HepG2 (cell line): ENCODE data around the gene OARD1. TPM values are rescaled to one million over a fixed set of nuclear protein-coding genes. Genes with fewer than 3 reads are reported as not detected.

Source experiments
- BRCA1 ChIP-seq: sonication (generic); formaldehyde crosslinking; IDR thresholded peaks from 2 replicates; pipeline ENCODE4 v1.4.0; 2020; ENCODE audit warnings: missing genetic modification reagents
- CEBPG ChIP-seq: IDR thresholded peaks from 2 replicates; pipeline ENCODE4 v1.6.1; 2016
- DNMT3B ChIP-seq: conservative IDR thresholded peaks from 2 replicates; pipeline ENCODE4 v1.6.1; 2016; ENCODE audit warnings: missing biosample characterization, control low read depth
- DR1 ChIP-seq: sonication (generic); formaldehyde crosslinking; IDR thresholded peaks from 2 replicates; pipeline ENCODE4 v1.8.0; 2021; ENCODE audit warnings: mild to moderate bottlenecking, missing genetic modification reagents, inconsistent platforms
- GABPA ChIP-seq, 2 experiments: IDR thresholded peaks; 2 replicates each; pipeline ENCODE4 v1.6.1; 2011 to 2016; ENCODE audit warnings: low read depth in 2 of 2, low read length in 1 of 2, missing biosample characterization in 1 of 2, missing genetic modification characterization in 1 of 2
- HOMEZ ChIP-seq: IDR thresholded peaks from 2 replicates; pipeline ENCODE4 v1.6.1; 2016; ENCODE audit warnings: low read depth
- JUNB ChIP-seq: sonication (generic); formaldehyde crosslinking; IDR thresholded peaks from 2 replicates; pipeline ENCODE4 v1.8.0; 2022; ENCODE audit warnings: missing genetic modification reagents, mild to moderate bottlenecking, borderline replicate concordance
- KDM6A ChIP-seq: IDR thresholded peaks from 2 replicates; pipeline ENCODE4 v1.6.1; 2016; ENCODE audit warnings: low read depth
- NFE2L1 ChIP-seq: sonication (generic); formaldehyde crosslinking; IDR thresholded peaks from 2 replicates; pipeline ENCODE4 v1.4.0; 2020; ENCODE audit warnings: missing genetic modification reagents, mild to moderate bottlenecking, borderline replicate concordance
- NFIC ChIP-seq: IDR thresholded peaks from 2 replicates; pipeline ENCODE4 v1.6.1; 2012; ENCODE audit warnings: mild to moderate bottlenecking, low read length, inconsistent platforms
- NR1H2 ChIP-seq: sonication (generic); formaldehyde crosslinking; IDR thresholded peaks from 2 replicates; pipeline ENCODE4 v1.8.1; 2022; ENCODE audit warnings: low read depth, missing genetic modification reagents, borderline replicate concordance
- NR3C1 ChIP-seq: sonication (generic); formaldehyde crosslinking; IDR thresholded peaks from 2 replicates; pipeline ENCODE4 v1.4.0; 2020; ENCODE audit warnings: missing genetic modification reagents
- REPIN1 ChIP-seq: sonication (generic); formaldehyde crosslinking; IDR thresholded peaks from 2 replicates; pipeline ENCODE4 v1.8.0; 2022; ENCODE audit warnings: missing genetic modification reagents, low read depth, mild to moderate bottlenecking, borderline replicate concordance
- RXRA ChIP-seq: sonication (generic); formaldehyde crosslinking; IDR thresholded peaks from 2 replicates; pipeline ENCODE4 v1.5.1; 2020; ENCODE audit warnings: missing genetic modification reagents
- SIX4 ChIP-seq: sonication (generic); formaldehyde crosslinking; IDR thresholded peaks from 2 replicates; pipeline ENCODE4 v1.4.0; 2020; ENCODE audit warnings: missing genetic modification reagents
- SP2 ChIP-seq: sonication (generic); formaldehyde crosslinking; IDR thresholded peaks from 2 replicates; pipeline ENCODE4 v1.5.1; 2020; ENCODE audit warnings: mild to moderate bottlenecking, missing genetic modification reagents
- SP4 ChIP-seq: sonication (generic); formaldehyde crosslinking; IDR thresholded peaks from 2 replicates; pipeline ENCODE4 v1.8.1; 2023; ENCODE audit warnings: mild to moderate bottlenecking, missing genetic modification reagents
- SP5 ChIP-seq: IDR thresholded peaks from 2 replicates; pipeline ENCODE4 v1.6.1; 2016; ENCODE audit warnings: low read depth, borderline replicate concordance
- TIGD3 ChIP-seq: sonication (generic); formaldehyde crosslinking; IDR thresholded peaks from 2 replicates; pipeline ENCODE4 v1.5.1; 2020; ENCODE audit warnings: mild to moderate bottlenecking, missing genetic modification reagents, borderline replicate concordance
- TSC22D2 ChIP-seq: sonication (generic); formaldehyde crosslinking; IDR thresholded peaks from 2 replicates; pipeline ENCODE4 v1.5.1; 2020; ENCODE audit warnings: missing genetic modification reagents, mild to moderate bottlenecking, borderline replicate concordance
- ZNF207 ChIP-seq: fragments of 450-650 bp; IDR thresholded peaks from 2 replicates; pipeline ENCODE4 v1.6.1; 2016; ENCODE audit warnings: antibody characterized with exemption, borderline replicate concordance
- ZNF232 ChIP-seq: sonication (generic); formaldehyde crosslinking; IDR thresholded peaks from 2 replicates; pipeline ENCODE4 v1.4.0; 2020; ENCODE audit warnings: missing genetic modification reagents, borderline replicate concordance
- ZNF337 ChIP-seq: sonication (generic); formaldehyde crosslinking; IDR thresholded peaks from 2 replicates; pipeline ENCODE4 v1.5.1; 2020; ENCODE audit warnings: missing genetic modification reagents, low read depth, mild to moderate bottlenecking, borderline replicate concordance
- ZNF576 ChIP-seq: sonication (generic); formaldehyde crosslinking; IDR thresholded peaks from 2 replicates; pipeline ENCODE4 v1.4.0; 2020; ENCODE audit warnings: mild to moderate bottlenecking, missing genetic modification reagents
- ZNF644 ChIP-seq: IDR thresholded peaks from 2 replicates; pipeline ENCODE4 v1.6.1; 2016; ENCODE audit warnings: low read depth
- ZNF839 ChIP-seq: sonication (generic); formaldehyde crosslinking; IDR thresholded peaks from 2 replicates; pipeline ENCODE4 v1.4.0; 2020; ENCODE audit warnings: missing genetic modification reagents, mild to moderate bottlenecking, borderline replicate concordance
- polyA plus RNA-seq, 8 experiments: library from polyadenylated mRNA; depleted of rRNA in 3 of 8; stranded (reverse) in 7 of 8; unstranded in 1 of 8; fragments of >200 nt; fragmentation: Illumina TruSeq in 4 of 8; extraction: Trizol in 4 of 8; gene quantifications; 2 replicates each; pipeline versions ENCODE4 v1.2.1 to v1.2.3, GENCODE V29; 2011 to 2016; ENCODE audit warnings: low read depth in 4 of 8, missing spikeins in 1 of 8, mixed read lengths in 1 of 8; ENCODE audit not compliant: insufficient read depth in 1 of 8
- total RNA-seq, 5 experiments: library from RNA; depleted of rRNA; stranded (reverse); fragments of >200 nt; fragmentation: Illumina TruSeq; extraction: Trizol; gene quantifications; 2 replicates each; pipeline ENCODE4 v1.2.3, GENCODE V29; 2016; ENCODE audit warnings: low read depth in 1 of 5
- TF ChIP-seq, protein P1 (sequence below): sonication (generic); formaldehyde crosslinking; IDR thresholded peaks from 2 replicates; pipeline ENCODE4 v1.4.0; 2020; ENCODE audit warnings: missing genetic modification reagents

The OARD1 gene
- total and polyA plus RNA-seq, 2 of the 13 experiments (the other 11 are each of a cell fraction or from before 2014, with no cell fraction given): 18.4 to 49.0 TPM

DNA sequence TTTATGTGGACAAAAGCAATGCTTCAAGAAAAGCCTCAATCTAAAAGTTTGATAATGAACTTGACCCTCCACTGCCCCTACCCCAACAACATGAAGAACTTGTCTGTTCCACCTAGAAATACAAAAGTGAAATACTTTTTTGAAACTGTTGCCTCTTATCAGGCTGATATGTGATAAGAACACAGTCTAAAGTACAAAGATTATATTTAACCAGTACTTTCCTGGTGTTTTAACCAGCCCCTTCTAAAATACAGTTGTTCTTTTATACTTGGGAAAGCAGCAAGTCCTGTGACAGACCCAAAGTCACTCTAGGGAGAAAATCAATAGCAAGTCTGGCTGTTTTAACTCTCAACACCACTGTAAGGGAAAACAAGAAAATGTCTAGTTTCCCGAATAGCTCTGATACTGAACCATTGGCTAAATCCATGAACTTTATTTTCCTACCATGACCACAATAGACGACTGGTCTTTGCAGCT is 6.6 kb downstream of the OARD1 start (continued):
- TF ChIP-seq TIGD3 (CRISPR knock-in tag): no peak
- TF ChIP-seq DNMT3B (CRISPR knock-in tag): no peak
- no peak for TF ChIP-seq BRCA1 (CRISPR knock-in tag)
- no peak for TF ChIP-seq DR1
- no peak for TF ChIP-seq GABPA (IDR thresholded peaks at IDR 0.05; ENCODE audit: low read depth, low read length)
- peak; percentile 18; the same call in 1 of the 2 replicates for TF ChIP-seq GABPA (CRISPR knock-in tag; IDR thresholded peaks at IDR 0.05; ENCODE audit: low read depth)
- no peak for TF ChIP-seq ZNF839 (CRISPR knock-in tag)
- TF ChIP-seq SP5 (CRISPR knock-in tag): peak; percentile 56; the same call in 1 of the 2 replicates
- no peak for TF ChIP-seq SIX4 (CRISPR knock-in tag)
- TF ChIP-seq RXRA (CRISPR knock-in tag): no peak; the same call in 1 of the 2 replicates
- peak; percentile 88 for TF ChIP-seq NFIC
- no peak for TF ChIP-seq NR1H2 (CRISPR knock-in tag)
- 0 out of 2 replicates have a peak, but pooled peaks have one; percentile 31 for TF ChIP-seq REPIN1 (CRISPR knock-in tag)
- no peak; the same call in 1 of the 2 replicates for TF ChIP-seq TSC22D2 (CRISPR knock-in tag)
- TF ChIP-seq ZNF644: 0 out of 2 replicates have a peak, but pooled peaks have one; percentile 28
- TF ChIP-seq NFE2L1 (CRISPR knock-in tag): no peak
- no peak for TF ChIP-seq NR3C1 (CRISPR knock-in tag)
- TF ChIP-seq ZNF576: no peak
- TF ChIP-seq JUNB (CRISPR knock-in tag): no peak; the same call in 1 of the 2 replicates
- TF ChIP-seq, protein P1, sequence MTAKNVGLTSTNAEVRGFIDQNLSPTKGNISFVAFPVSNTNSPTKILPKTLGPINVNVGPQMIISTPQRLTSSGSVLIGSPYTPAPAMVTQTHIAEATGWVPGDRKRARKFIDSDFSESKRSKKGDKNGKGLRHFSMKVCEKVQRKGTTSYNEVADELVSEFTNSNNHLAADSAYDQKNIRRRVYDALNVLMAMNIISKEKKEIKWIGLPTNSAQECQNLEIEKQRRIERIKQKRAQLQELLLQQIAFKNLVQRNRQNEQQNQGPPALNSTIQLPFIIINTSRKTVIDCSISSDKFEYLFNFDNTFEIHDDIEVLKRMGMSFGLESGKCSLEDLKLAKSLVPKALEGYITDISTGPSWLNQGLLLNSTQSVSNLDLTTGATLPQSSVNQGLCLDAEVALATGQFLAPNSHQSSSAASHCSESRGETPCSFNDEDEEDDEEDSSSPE (CRISPR knock-in tag): no peak
- no peak for TF ChIP-seq SP4 (CRISPR knock-in tag)
- TF ChIP-seq ZNF207: no peak
- peak; percentile 55; the same call in 1 of the 2 replicates for TF ChIP-seq HOMEZ
- TF ChIP-seq KDM6A (CRISPR knock-in tag): peak; percentile 77
- no peak for TF ChIP-seq ZNF337 (CRISPR knock-in tag)
- no peak for TF ChIP-seq SP2
- peak; percentile 73 for TF ChIP-seq CEBPG (CRISPR knock-in tag)
- TF ChIP-seq ZNF232: no peak
